DOHH2 (cell line): ENCODE results near the gene MRPS2.

Experiments
- H3F3A ChIP-seq: fragments of 200-600 bp; sonication (generic), shearing (Covaris generic); 2 replicates; pipeline ENCODE4 v1.6.0; 2016; ENCODE audit warnings: antibody characterized with exemption, mild to moderate bottlenecking; ENCODE audit not compliant: control insufficient read depth, insufficient read depth
- H3K27ac ChIP-seq: fragments of 200-600 bp; sonication (generic); 2 replicates; pipeline ENCODE4 v1.5.1; 2014; ENCODE audit warnings: low read depth, mild to moderate bottlenecking, low read length, moderate library complexity
- H3K27me3 ChIP-seq: fragments of 200-600 bp; sonication (generic); 2 replicates; pipeline ENCODE4 v1.6.1; 2014; ENCODE audit warnings: mild to moderate bottlenecking, low read length, mixed read lengths; ENCODE audit not compliant: control insufficient read depth
- H3K36me3 ChIP-seq: fragments of 200-600 bp; sonication (generic); 2 replicates; pipeline ENCODE4 v1.6.1; 2014; ENCODE audit warnings: mild to moderate bottlenecking, low read length, moderate library complexity, mixed read lengths; ENCODE audit not compliant: control insufficient read depth
- H3K4me1 ChIP-seq: fragments of 200-600 bp; sonication (generic); 2 replicates; pipeline ENCODE4 v1.6.1; 2014; ENCODE audit warnings: mild to moderate bottlenecking, low read length, mixed read lengths; ENCODE audit not compliant: control insufficient read depth
- H3K4me2 ChIP-seq: fragments of 200-600 bp; sonication (generic); 2 replicates; pipeline ENCODE4 v1.6.0; 2014; ENCODE audit warnings: mild to moderate bottlenecking, low read length, moderate library complexity
- H3K4me3 ChIP-seq: fragments of 200-600 bp; sonication (generic); 2 replicates; pipeline ENCODE4 v1.5.1; 2014; ENCODE audit warnings: mild to moderate bottlenecking, low read length, mixed read lengths
- H3K79me2 ChIP-seq: fragments of 200-600 bp; sonication (generic); 2 replicates; pipeline ENCODE4 v1.6.1; 2014; ENCODE audit warnings: mild to moderate bottlenecking, low read length, mixed read lengths; ENCODE audit not compliant: control insufficient read depth
- H3K9me2 ChIP-seq: fragments of 200-600 bp; sonication (generic); replicated peaks from 2 replicates; pipeline ENCODE4 v1.6.1; 2014; ENCODE audit warnings: mild to moderate bottlenecking, low read length, mixed read lengths; ENCODE audit not compliant: control insufficient read depth
- H3K9me3 ChIP-seq: fragments of 200-600 bp; sonication (generic); 2 replicates; pipeline ENCODE4 v1.6.1; 2014; ENCODE audit warnings: antibody characterized with exemption, low read length, mixed read lengths; ENCODE audit not compliant: control insufficient read depth, insufficient read depth
- H4K20me1 ChIP-seq: fragments of 200-600 bp; sonication (generic); 2 replicates; pipeline ENCODE4 v1.6.0; 2014; ENCODE audit warnings: low read depth, mild to moderate bottlenecking, antibody characterized with exemption, low read length, moderate library complexity; ENCODE audit not compliant: control insufficient read depth, insufficient read depth
- CTCF ChIP-seq: fragments of 200-600 bp; sonication (generic); IDR thresholded peaks from one replicate; pipeline ENCODE4 v1.5.1; 2014; ENCODE audit warnings: antibody characterized with exemption, mild to moderate bottlenecking, low read depth, low read length; ENCODE audit not compliant: poor library complexity, severe bottlenecking
- EZH2phosphoT487 ChIP-seq: fragments of 200-600 bp; sonication (generic); IDR thresholded peaks from 2 replicates; pipeline ENCODE4 v1.6.1; 2017; ENCODE audit warnings: borderline replicate concordance, mild to moderate bottlenecking, antibody characterized with exemption, low read length, moderate library complexity, mixed read lengths

The MRPS2 gene

GRCh38 chr9:135479469-135480052, 20.9 kb upstream of the MRPS2 start, which contains the start of gene PPP1R26:
PPP1R26 (plus strand) TSS chr9:135479782; CDS start chr9:135484511, 4,729 bp downstream.
- Histone ChIP-seq H3K79me2 (no peaks in the 10 kb centered on the region), H3K4me3 (no peak within 1 kb of the TSS), H3K4me2 (no peak within 1 kb of the TSS), H3K27me3 (peaks cover 38% of the 10 kb centered on the region), H4K20me1 (no peaks in the 10 kb centered on the region), H3K27ac (no peak within 1 kb of the TSS), H3K9me3 (no peaks in the 10 kb centered on the region), H3K9me2 (no peaks in the 10 kb centered on the region), H3K4me1 (0 out of 2 replicates have a peak, but pooled peaks cover 3% of the 10 kb centered on the region), H3K36me3 (no peaks in the 10 kb centered on the region), H3F3A (no peaks in the 10 kb centered on the region; the same call in 1 of the 2 replicates)
- no peak for TF ChIP-seq CTCF
- TF ChIP-seq EZH2phosphoT487 = no peak

- no peak overlapping the region for H3K4me3 ChIP-seq
Observed at GRCh38 chr9:135480071-135480939, 20.2 kb upstream of the MRPS2 start.

GRCh38 chr9:135480940-135481310, 19.6 kb upstream of the MRPS2 start:
- Histone ChIP-seq H3K27ac (no peak overlapping the region), H3K79me2 (no peaks in the 10 kb centered on the region), H3K36me3 (no peaks in the 10 kb centered on the region)

More at GRCh38 chr9:135480071-135480939, 20.2 kb upstream of the MRPS2 start:
- Histone ChIP-seq H3K79me2 (no peaks in the 10 kb centered on the region), H3K27ac (no peak overlapping the region), H3K4me1 (0 out of 2 replicates have a peak, but pooled peaks cover 3% of the 10 kb centered on the region), H3K36me3 (no peaks in the 10 kb centered on the region), H3K4me2 (no peak overlapping the region), H3F3A (no peaks in the 10 kb centered on the region; the same call in 1 of the 2 replicates), H3K9me2 (no peaks in the 10 kb centered on the region), H3K27me3 (peaks cover 38% of the 10 kb centered on the region), H4K20me1 (no peaks in the 10 kb centered on the region), H3K9me3 (no peaks in the 10 kb centered on the region)
- TF ChIP-seq CTCF (no peak), EZH2phosphoT487 (peak; percentile 76)

More at GRCh38 chr9:135480940-135481310, 19.6 kb upstream of the MRPS2 start:
- Histone ChIP-seq H3K9me3 (no peaks in the 10 kb centered on the region), H3K4me3 (no peak overlapping the region), H3K27me3 (peaks cover 38% of the 10 kb centered on the region), H3K9me2 (no peaks in the 10 kb centered on the region), H3K4me2 (no peak overlapping the region), H4K20me1 (no peaks in the 10 kb centered on the region), H3K4me1 (0 out of 2 replicates have a peak, but pooled peaks cover 3% of the 10 kb centered on the region), H3F3A (no peaks in the 10 kb centered on the region; the same call in 1 of the 2 replicates)
- no peak for TF ChIP-seq CTCF
- TF ChIP-seq EZH2phosphoT487 = no peak
